Testis (tissue), 2 donors: ENCODE data around the gene KRT72.

ENCODE experiments used
- CTCF ChIP-seq, 3 experiments: fragments of 450-650 bp in 2 of 3; fragments of 200-600 bp in 1 of 3; sonication (generic) in 1 of 3; IDR thresholded peaks; one replicate each; pipeline ENCODE4 v1.5.1; 2016 to 2019; ENCODE audit warnings: antibody characterized with exemption in 3 of 3, mild to moderate bottlenecking in 2 of 3, moderate library complexity in 1 of 3
- POLR2A ChIP-seq: fragments of 450-650 bp; IDR thresholded peaks from one replicate; pipeline ENCODE4 v1.6.1; 2017; ENCODE audit warnings: antibody characterized with exemption, mild to moderate bottlenecking, moderate library complexity

DNA sequence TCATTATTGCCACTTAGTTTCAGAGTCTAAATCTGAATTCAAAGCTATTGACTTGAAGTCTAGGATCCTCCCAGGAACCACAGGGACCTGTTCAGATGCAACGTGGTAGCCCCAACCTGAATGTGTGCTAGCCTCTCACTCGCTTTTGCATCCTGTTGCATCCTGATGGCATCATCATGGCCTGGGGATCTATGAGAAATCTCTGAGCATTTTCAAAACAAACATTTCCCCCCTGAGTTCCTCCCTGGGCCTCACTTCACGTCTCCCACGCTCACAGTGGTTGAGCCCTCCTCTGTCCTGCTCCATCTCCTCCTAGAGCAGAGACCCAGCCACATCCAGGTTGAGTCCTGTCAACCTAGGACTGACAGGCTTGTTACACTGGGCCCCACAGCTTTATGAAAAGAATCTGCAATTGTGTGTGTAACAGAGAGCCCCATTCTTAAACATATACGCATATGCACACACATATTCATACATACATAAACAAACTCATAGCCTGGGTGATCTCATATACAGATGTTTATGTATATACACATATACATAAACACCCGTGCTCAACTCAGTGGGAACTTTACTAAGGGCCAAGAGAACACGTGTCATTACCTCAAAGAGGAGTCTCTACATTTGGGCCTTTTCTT lies 5.4 kb upstream of the KRT72 start:
- TF ChIP-seq CTCF (IDR thresholded peaks at IDR 0.05) (no peak), POLR2A (no peak)
